Daoy (cell line): ENCODE data around the gene RALGAPB. TPM values are rescaled to one million over a fixed set of nuclear protein-coding genes. Genes with fewer than 3 reads are reported as not detected.

Source experiments
- DNase-seq: peaks from one replicate; pipeline ENCODE4 v3.0.0-alpha.2; 2015; ENCODE audit warnings: low read depth
- total RNA-seq: library from RNA; depleted of rRNA; stranded (reverse); fragments of >200 nt; shearing (Covaris generic); gene quantifications from 2 replicates; pipeline ENCODE4 v1.2.3, GENCODE V29; 2014

RALGAPB gene
- total RNA-seq, 1 experiment from 2014 or later, result 17.8 TPM

DNA sequence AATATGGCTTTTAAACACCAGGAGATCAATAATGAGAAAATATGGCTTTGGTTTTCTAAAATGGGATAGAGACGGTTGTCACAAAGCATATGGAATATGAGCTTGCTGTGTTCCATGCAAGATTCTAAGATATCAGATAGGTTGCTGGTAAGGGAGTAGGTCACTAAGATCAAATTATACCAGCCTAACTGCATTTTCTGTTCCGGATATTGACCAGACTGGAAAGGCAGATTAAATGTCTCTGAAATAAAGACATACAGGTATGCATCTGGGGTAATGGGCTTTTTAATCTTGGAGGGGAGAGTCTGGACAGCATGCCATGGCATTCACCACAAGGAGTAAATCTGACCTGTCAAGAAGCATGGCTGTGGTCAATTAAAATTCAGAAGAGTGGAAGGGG is 73.1 kb downstream of the RALGAPB start:
- no peak for DNase-seq

DNA sequence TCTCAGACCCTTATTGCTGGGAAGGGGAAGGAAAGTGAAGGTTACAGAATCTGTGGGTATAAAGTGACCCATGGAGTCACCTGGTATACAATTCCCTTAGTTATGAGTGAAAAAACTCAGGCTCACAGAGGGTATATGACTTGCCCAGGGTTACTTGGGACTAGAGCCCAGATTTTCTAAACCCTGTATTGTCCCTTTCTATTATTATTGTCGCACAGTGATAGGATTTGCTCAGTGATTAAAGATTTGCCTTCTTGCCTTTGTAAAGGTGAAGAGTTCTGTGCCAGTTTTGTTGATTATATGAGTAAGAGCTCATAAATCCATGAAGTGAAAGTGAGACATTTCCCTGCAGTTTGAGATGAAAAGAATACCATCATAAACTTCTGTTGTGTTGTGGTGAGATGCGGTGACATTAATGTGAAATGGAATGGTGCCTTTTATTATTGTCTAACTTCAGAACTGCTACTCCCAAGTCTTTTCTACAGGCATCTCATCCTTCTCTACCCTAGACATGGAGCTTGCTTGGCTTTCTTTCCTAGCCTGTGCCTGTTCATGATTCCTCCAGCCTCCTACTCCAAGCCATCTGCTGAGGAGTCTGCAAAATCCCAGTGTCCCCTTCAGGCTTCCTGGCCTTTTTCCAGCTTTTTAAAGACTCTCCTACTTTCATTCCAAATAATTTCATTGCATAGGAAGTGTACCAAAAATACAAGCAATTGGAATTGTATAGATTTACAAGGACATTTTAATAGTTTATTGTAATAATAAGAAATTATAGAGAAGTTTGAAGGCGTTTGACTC is 74.8 kb downstream of the RALGAPB start:
- DNase-seq, result no peak

DNA sequence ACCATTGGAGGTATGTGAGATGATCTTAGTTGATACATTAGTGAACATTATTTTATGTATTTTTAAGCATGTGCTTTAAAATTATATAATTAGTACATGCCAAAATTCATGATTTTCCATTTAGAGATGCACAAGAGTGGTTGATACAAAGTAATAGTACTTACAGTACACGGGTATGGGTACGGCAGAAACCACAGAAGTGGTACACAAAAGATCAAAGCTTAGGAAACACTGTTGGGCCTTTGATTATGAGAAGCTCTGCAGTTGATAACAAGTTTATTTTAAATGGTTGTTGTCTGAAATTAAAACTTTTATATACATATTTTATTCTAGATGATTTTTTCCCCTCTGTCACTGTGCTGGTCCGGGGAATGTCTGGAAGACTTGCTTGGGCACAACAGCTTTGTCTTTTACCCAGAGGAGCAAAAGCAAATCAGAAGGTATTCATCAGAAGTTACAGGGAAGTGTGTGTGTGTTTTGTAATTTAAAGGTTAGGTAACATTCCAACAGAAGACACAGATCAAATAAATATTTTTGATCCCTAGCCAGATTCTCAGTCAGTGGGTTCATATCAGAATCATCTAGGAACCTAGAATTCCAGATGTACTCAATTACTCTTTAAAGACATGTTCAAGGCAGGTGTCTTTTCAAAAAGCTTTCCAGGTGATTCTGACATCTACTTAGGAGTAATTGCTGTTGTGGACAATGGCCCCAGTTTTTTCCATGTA is 75.9 kb downstream of the RALGAPB start:
- DNase-seq, result no peak

- DNase-seq, result no peak
Observed at GRCh38 chr20:38550274-38550673, 77.6 kb downstream of the RALGAPB start.

- DNase-seq, result no peak
Observed at GRCh38 chr20:38551056-38551626, 78.5 kb downstream of the RALGAPB start.

DNA sequence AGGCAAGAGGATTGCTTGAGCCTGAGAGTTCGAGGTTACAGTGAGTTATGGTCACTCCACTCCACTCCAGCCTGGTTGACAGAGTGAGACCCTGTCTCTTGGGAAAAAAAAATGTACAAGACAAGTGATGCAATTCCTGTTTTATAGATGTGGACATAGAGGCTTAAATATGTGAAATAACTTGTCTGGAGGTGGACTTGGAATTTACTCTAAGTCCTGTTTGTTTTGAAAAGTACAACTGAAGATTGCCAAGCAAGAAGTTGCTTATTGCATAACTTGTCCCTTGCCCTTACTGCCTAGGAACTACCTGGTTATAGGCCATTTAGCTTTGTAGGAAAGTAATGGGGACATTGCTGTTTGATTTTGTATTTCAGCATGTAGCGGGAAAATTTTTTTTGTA is 82.3 kb downstream of the RALGAPB start:
- no peak for DNase-seq

GRCh38 chr20:38555395-38555794 is 82.8 kb downstream of the RALGAPB start:
- DNase-seq, result no peak

- no peak for DNase-seq
Observed at GRCh38 chr20:38557174-38557573, 84.5 kb downstream of the RALGAPB start.

GRCh38 chr20:38558596-38559360 is 86.1 kb downstream of the RALGAPB start:
- no peak for DNase-seq

DNA sequence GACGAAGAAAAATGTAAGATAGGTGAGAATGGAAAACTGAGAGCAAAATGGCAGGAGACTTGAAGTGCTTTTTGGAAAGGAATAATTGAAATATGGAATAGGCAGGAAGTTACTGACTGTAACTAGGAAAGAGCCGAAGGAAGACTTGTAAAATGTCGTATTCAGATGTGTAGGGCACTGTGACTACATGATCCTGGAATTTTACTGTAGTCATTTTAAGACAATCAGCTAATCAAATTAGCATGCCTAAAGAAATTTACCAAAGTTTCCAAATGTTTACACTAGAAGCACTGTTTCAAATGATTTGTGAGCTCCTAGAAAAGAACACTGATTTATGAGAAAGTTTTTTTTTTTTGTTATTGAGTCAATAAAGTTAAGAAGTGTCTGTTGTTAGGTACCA is 87.1 kb downstream of the RALGAPB start:
- no peak for DNase-seq

- DNase-seq, result no peak
Observed at GRCh38 chr20:38563802-38564431, 91.3 kb downstream of the RALGAPB start.

DNA sequence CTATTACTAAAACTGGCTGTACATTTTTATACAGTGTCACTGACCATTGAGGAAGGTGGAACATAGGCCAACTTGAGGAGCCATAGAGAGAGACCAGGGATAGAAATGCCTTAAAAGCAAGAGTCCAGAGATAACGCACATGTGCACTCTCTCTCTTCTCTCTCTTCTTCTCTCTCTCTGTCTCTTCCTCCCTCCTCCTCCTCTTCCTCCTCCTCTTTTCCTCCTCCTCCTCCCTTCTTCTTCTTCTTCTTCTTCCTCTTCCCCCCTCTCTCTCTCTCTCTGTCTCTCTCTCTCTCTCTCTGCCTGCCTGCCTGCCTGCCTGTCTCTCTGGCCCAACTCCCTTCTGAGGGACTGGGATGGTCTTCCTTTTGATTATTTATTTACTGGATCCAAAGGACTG is 92.0 kb downstream of the RALGAPB start:
- no peak for DNase-seq

- DNase-seq, result no peak
Observed at GRCh38 chr20:38566036-38566598, 93.5 kb downstream of the RALGAPB start.

GRCh38 chr20:38569747-38570525 is 97.3 kb downstream of the RALGAPB start:
- DNase-seq, result no peak

DNA sequence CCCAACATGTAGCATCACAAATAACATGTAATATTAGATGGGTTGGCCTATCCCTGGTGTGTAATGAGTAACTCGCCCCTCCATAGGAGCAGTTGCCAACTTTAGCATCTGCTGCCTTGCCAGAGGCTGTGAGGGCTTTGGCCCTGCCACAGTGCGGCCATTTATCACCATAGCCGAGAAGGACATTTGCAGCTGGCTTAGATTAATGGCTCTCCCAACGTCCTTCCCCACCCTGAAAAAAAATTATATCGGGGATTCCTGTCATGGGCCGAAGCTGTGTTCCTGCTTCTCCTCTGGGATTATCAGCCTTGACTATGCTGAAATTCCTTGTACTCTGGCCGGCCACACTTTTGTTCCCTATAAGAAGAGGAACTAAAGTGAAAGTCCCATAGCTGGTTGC is 100.8 kb downstream of the RALGAPB start:
- no peak for DNase-seq

DNA sequence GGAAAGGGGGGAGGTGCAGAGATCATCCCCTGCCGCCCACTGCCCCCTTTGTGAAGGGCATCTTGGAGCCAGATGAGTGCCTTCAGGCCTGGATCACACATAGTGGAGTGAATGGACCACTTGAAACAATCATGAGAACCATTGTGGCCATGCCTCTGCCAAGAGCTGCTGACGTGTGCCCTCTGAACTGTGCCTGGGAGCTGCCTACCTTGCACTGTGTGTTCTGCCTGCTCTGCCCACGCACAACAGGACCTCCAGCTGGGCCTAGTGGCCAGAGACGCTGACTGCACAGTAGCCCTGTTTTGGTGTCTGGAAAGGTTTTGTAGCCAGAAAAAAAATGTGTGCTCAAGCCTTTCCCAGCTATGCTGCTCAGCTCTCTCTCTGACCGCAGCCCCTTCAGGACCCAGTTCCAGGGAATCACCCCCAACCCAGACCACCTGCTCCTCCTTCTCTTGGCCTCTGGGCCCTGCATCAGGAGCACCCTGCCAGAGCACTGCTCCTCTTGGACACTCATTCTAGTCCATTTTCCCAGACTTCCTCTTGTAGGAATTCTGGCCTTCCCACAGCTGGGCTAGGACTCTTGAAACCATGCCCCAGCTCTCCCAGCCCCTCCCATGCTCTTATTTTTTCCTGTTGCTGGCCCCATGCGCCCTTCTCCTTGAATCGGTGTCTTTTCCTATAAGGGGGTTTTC is 106.7 kb downstream of the RALGAPB start:
- DNase-seq, result no peak

DNA sequence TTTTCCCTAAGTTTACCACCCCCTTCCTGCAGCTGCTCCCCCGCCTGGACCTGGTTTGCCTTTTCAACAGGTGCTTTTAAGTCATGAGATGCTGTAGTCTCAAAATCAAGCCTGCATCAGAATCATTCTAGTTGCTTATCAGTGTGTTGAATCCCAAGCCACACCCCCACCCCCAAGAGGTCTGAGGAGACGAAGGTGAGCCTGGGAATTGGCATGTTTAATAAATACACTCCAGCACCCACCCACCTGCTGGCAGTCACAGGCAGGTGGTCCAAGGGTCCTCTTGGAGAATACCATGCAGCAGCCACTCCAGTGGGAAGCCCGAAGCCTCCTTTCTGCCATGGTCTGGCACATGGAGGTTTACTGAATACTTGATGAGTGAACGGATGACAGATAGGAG is 107.3 kb downstream of the RALGAPB start:
- no peak for DNase-seq

- no peak for DNase-seq
Observed at GRCh38 chr20:38581013-38581412, 108.4 kb downstream of the RALGAPB start, which contains the start of gene ADIG. ADIG (plus strand) TSS chr20:38581197; CDS start chr20:38581251, 54 bp downstream.

GRCh38 chr20:38581830-38582358 is 109.3 kb downstream of the RALGAPB start:
- no peak for DNase-seq

DNA sequence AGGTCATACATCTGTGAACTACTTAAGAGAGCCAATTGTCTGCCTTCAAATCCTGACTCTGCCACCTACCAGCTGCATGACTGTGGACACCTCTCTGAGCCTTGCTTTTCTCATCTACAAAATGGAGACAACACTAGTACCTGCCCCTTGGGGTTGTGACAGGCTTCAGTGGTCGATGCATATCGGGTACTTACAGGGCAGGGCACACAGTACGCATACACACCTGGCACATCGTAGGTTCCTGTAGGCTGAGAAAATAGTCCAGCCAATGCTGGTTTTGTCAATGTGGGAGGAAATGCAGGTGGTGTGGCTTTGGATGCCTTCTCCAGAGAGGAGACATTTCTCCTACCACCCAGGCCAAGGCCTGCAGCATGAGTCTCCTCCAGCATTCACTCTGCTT is 110.7 kb downstream of the RALGAPB start:
- no peak for DNase-seq
